ENCODE results near the gene CA10.

- no peak for TF ChIP-seq REST (IDR thresholded peaks at IDR 0.05; ENCODE audit: insufficient read depth in 1 of 2, low read depth in 2 of 2, low read length in 2 of 2)
- TF ChIP-seq FOXP2 (optimal IDR thresholded peaks at IDR 0.05; ENCODE audit: borderline replicate concordance, extremely low read depth, extremely low read length, insufficient read depth), result no peak
- no peak for TF ChIP-seq SIN3A (IDR thresholded peaks at IDR 0.05; ENCODE audit: borderline replicate concordance, insufficient read depth, low read length)
These were observed 210.4 kb downstream of the CA10 start for GRCh38 chr17:51948128-51948527.

Data from PFSK-1 (cell line).